PC-3 (cell line): Measurements from ENCODE around the gene DYNC2I2.

Source experiments
- CTCF ChIP-seq: fragments of 300-600 bp; sonication (generic); conservative IDR thresholded peaks from 2 replicates; pipeline ENCODE4 v1.5.1; 2017; ENCODE audit warnings: antibody characterized with exemption, low read depth, mild to moderate bottlenecking, low read length
- EZH2 ChIP-seq: fragments of 300-600 bp; sonication (generic); IDR thresholded peaks from one replicate; pipeline ENCODE4 v1.6.1; 2017; ENCODE audit warnings: antibody characterized with exemption, mild to moderate bottlenecking, low read length; ENCODE audit not compliant: unreplicated experiment

- TF ChIP-seq CTCF (no peak), EZH2 (no peak)
Observed at GRCh38 chr9:128617943-128618342, 38.7 kb downstream of the DYNC2I2 start.
